Kidney (tissue), 14 donors: ENCODE data around the gene CCDC86. TPM values are rescaled to one million over a fixed set of nuclear protein-coding genes. Genes with fewer than 3 reads are reported as not detected.

Experiments used
- DNase-seq, 5 donors: peaks; one replicate each; pipeline ENCODE4 v3.0.0-alpha.2; 2013 to 2020
- FAIRE-seq: peaks from 2 replicates; lab custom pipeline; 2012; peaks lifted over from hg19 to GRCh38; lab: Jason Lieb, UNC
- H3K27ac ChIP-seq, 2 donors: one replicate each; pipeline ENCODE4 v1.7.0; 2013; ENCODE audit warnings: low read depth in 2 of 2, low read length in 2 of 2, inconsistent platforms in 1 of 2
- H3K27me3 ChIP-seq: one replicate; pipeline ENCODE4 v1.7.1; 2013; ENCODE audit warnings: low read length, inconsistent platforms; ENCODE audit not compliant: control insufficient read depth, insufficient read depth
- H3K36me3 ChIP-seq, 3 donors: one replicate each; pipeline versions ENCODE4 v1.7.0 to v1.7.1; 2013; ENCODE audit warnings: low read length in 3 of 3, control low read depth in 1 of 3, inconsistent platforms in 1 of 3; ENCODE audit not compliant: insufficient read depth in 3 of 3, control insufficient read depth in 2 of 3
- H3K4me1 ChIP-seq, 3 donors: one replicate each; pipeline versions ENCODE4 v1.7.0 to v1.7.1; 2013; ENCODE audit warnings: low read length in 3 of 3, inconsistent platforms in 1 of 3, low read depth in 1 of 3; ENCODE audit not compliant: control insufficient read depth in 2 of 3, insufficient read depth in 2 of 3
- H3K4me3 ChIP-seq, 3 donors: one replicate each; pipeline versions ENCODE4 v1.7.0 to v1.8.1; 2013; ENCODE audit warnings: low read length in 3 of 3, control low read depth in 1 of 3, inconsistent platforms in 1 of 3
- H3K9ac ChIP-seq, 3 donors: one replicate each; pipeline versions ENCODE4 v1.7.0 to v1.7.1; 2013; ENCODE audit warnings: low read length in 3 of 3, control low read depth in 1 of 3, inconsistent platforms in 1 of 3
- H3K9me3 ChIP-seq, 3 donors: one replicate each; pipeline versions ENCODE4 v1.7.0 to v1.7.1; 2013; ENCODE audit warnings: low read length in 3 of 3, control low read depth in 1 of 3, inconsistent platforms in 1 of 3; ENCODE audit not compliant: control insufficient read depth in 2 of 3, insufficient read depth in 1 of 3
- intact Hi-C: fragments of 100-400 bp; cut with DNase I; formaldehyde crosslinking; loops from one replicate; pipeline ENCODE4 v1.11.1; 2022
- polyA plus RNA-seq: library from polyadenylated mRNA; stranded (reverse); fragments of 350-450 nt; fragmentation: Illumina TruSeq; extraction: RNeasy Lipid Tissue Mini Kit (QIAGEN cat#74804); gene quantifications from one replicate; pipeline ENCODE4 v1.2.3, GENCODE V29; 2014; ENCODE audit warnings: low read depth, low replicate concordance; ENCODE audit not compliant: insufficient read depth
- total RNA-seq: library from RNA; stranded (reverse); fragmentation: NEBNext Ultra II Directional; extraction: Animal tissue kit (Norgen Biotek cat#: 25700); gene quantifications from one replicate; pipeline ENCODE4 v1.2.1, GENCODE V29; 2021
- TF ChIP-seq, protein P1 (sequence below): IDR thresholded peaks from 3 replicates; pipeline ENCODE4 v1.5.1; 2012; ENCODE audit warnings: mild to moderate bottlenecking, moderate library complexity, borderline replicate concordance; ENCODE audit not compliant: insufficient read depth; ENCODE audit errors: extremely low read depth
- donor health status: control.
- donor health status: control.
- donor health status: control.
- donor health status: control.
- donor health status: control.
- donor health status: DM: yes; HTN: yes; CAD: no.
- donor health status: Normal renal cell carcinoma (clear cell type).

CCDC86 gene
- total and polyA plus RNA-seq, 2 donors from 2014 or later = 15.9 to 18.9 TPM

DNA sequence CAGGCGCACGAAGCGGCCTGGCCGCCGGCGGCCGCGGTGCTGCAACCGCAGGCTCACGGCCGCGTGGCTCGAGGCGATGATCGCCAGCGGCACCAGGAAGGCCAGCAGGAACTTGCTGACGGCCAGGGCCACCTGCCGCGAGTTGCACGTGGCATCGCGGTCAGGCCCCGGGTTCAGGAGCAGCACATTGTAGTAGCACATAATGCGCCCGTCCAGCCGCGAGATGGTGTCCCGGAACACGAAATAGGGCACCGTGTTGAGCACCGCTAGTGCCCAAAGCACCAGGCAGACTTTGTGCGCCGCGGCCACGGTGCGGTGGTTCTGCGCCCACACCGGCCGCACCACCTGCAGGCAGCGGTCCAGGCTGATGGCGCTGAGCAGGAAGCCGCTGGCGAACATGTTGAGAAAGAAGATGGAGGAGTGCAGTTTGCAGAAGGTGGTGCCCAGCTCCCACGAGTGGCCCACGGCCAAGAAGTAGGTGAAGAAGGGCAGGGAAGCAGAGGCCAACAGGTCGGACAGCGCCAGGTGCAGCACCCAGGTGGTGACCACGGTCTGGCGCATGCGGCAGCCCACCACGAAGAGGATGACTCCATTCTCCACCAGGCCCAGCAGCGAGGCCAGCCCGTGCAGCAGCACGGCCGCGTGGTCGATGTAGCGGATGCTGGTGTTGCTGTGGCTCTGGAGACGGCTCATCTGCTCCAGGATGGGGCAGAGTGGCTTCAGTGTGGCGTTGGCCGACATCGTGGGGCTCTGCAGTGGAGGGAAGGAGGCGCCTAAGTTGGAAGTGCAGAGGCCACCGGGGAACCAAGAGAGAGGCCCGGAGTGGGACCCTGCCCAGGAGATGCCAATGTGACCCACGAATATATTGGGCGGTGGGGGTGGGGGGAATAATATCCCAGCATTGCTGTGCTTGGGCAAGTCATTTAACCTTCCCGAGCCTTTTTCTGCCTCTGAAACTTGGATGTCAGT, 11.4 kb downstream of the CCDC86 start:
- no peak overlapping the region for H3K9ac ChIP-seq
- no peak for FAIRE-seq
- peaks cover 0 to 3% (median 0%) of the 10 kb centered on the region in 3 donors for H3K36me3 ChIP-seq
- no peaks in the 10 kb centered on the region for H3K27me3 ChIP-seq
- no peak overlapping the region for H3K27ac ChIP-seq
- TF ChIP-seq, protein P1, sequence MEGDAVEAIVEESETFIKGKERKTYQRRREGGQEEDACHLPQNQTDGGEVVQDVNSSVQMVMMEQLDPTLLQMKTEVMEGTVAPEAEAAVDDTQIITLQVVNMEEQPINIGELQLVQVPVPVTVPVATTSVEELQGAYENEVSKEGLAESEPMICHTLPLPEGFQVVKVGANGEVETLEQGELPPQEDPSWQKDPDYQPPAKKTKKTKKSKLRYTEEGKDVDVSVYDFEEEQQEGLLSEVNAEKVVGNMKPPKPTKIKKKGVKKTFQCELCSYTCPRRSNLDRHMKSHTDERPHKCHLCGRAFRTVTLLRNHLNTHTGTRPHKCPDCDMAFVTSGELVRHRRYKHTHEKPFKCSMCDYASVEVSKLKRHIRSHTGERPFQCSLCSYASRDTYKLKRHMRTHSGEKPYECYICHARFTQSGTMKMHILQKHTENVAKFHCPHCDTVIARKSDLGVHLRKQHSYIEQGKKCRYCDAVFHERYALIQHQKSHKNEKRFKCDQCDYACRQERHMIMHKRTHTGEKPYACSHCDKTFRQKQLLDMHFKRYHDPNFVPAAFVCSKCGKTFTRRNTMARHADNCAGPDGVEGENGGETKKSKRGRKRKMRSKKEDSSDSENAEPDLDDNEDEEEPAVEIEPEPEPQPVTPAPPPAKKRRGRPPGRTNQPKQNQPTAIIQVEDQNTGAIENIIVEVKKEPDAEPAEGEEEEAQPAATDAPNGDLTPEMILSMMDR = no peak
- no peak overlapping the region for H3K4me3 ChIP-seq
- intact Hi-C loops = no loop called here
- peaks cover 0 to 4% (median 0%) of the 10 kb centered on the region in 3 donors for H3K4me1 ChIP-seq
- no peaks in the 10 kb centered on the region for H3K9me3 ChIP-seq
- no peak for DNase-seq

DNA sequence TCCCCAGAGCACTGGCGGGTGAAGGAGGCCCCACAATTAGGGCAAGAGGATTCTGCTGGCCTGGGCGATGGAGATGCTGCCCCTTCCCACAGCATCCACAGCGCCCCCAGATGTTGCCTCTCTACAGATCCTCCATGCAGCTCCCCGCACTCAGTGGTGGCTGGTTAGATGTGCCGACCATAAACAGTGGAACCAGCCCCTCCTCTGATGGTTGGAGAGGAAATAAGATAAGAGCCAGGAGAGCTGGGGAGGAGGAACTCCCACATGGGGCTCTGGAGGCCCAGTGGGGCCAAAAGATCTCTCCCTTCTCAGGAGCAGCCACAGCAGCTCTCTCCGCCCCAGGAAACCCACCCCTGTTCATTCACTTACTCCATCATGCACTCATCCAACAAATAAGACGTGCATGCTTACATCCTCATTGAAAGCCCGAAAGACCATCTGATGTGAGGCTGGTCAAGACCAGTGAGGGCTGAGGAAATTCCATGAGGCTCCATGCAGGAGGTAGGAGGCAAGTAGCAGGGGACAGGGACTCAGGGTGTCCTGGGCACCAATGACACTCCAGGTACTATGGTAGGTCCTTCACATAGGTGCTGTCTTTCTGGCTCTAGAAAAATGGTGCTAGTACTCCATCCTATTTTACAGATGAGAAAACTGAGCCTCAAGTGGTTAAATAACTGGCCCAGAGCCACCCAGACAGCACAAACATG, 12.4 kb downstream of the CCDC86 start:
- no peak for DNase-seq
- H3K4me3 ChIP-seq = no peak overlapping the region
- H3K9ac ChIP-seq = no peak overlapping the region
- H3K4me1 ChIP-seq = peaks cover 0 to 4% (median 0%) of the 10 kb centered on the region in 3 donors
- no peak for FAIRE-seq
- no peaks in the 10 kb centered on the region for H3K9me3 ChIP-seq
- H3K36me3 ChIP-seq = peaks cover 0 to 3% (median 0%) of the 10 kb centered on the region in 3 donors
- TF ChIP-seq, protein P1 = no peak
- H3K27me3 ChIP-seq = no peaks in the 10 kb centered on the region
- no peak overlapping the region for H3K27ac ChIP-seq
- intact Hi-C loops = no loop called here

DNA sequence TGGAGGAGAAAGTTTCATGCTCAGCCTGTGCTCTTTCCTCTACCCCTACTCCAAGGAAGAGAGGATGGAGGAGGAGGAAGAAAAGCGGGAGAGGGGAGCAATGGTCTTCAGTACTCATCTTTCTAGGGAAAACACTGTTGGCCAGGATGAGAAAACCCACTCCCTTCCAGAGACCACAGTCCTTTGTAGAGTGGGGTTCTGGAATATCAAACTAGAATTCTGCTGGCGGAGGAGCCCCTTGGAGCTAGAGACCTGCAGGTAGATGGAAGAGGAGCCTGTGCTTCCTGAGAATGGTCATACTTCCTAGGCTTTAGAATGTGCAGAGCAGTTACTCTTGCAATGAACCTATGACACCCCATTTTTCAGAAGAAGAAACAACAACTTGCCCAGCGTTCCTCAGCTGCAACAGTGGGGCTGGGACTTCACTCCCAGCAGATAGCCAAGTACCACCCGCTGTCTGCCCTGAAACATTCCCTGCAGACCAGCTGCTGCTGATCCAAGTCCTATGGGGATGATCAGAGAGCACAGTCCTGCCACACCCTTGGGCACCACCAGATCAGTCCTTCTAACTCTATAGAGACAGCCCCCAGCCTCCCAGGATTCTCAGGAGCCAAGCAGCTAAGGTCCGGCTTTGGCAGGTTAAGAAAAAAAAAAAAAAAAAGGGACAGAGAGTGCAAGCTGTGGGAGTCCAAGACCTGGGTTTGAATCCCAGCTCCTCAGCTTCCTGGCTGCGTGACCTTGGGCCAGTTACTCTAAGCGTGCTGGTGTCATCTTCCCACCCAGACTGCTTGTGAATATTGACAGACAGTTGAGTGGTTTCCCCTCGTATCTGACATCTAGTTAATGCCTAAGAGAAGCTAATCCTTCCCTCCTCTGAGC, 13.2 kb downstream of the CCDC86 start:
- peak in 1 of 5 donors; percentile 32 for DNase-seq
- TF ChIP-seq, protein P1 = no peak
- intact Hi-C loops = no loop called here
- Histone ChIP-seq H3K36me3 (peaks cover 0 to 3% (median 0%) of the 10 kb centered on the region in 3 donors), H3K9ac (no peak overlapping the region), H3K27ac (no peak overlapping the region), H3K9me3 (no peaks in the 10 kb centered on the region), H3K4me1 (peaks cover 0 to 4% (median 0%) of the 10 kb centered on the region in 3 donors), H3K27me3 (no peaks in the 10 kb centered on the region), H3K4me3 (no peak overlapping the region)
- no peak for FAIRE-seq
